AML-193 (cell line): ENCODE results near the gene TPP1.

Source experiments
- DNase-seq, 2 experiments: peaks; one replicate each; lab custom pipeline; 2025; lab: John Stamatoyannopoulos, UW

The TPP1 gene

DNA sequence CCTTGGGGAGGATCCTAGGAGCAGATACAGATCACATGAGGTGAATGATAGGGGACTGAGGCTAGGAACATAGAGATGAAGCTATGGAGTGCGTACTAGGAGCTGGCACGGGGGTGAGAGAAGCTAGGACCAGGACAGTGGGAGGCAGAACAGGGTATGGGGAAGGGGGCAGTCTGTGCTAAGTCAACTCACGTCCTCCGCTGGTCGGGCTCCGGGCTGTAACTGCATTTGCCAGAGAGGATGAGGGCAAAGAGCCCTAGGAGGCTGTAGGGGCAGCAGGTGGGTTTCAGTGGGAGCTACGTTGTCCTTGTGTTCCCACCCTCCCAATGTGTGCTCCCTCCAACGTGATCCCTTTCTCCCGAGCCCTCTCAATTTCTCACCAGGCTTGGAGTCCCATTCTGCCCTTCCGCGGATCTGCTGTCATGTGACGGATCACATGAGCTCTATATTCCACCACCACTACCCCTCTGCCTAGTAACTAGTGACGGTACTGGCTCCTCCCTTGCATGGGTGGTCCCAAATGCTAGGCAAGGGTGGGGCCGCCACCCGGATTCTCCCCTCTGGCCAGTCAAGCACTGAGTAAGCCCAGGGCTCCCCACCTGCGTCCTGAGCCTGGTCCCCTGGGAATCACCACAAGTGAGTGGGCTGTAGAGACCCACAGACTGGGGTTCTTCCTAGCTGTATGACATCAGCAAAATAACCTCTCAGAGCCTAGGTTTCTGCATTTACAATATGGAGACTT, at the start of gene TPP1:
Gene TPP1 (minus strand): TSS at position 419 of the 742 bp plus-strand sequence. CDS start 22 bp downstream, at position 397.
- DNase-seq, result peak; percentile 85 to 90

DNA sequence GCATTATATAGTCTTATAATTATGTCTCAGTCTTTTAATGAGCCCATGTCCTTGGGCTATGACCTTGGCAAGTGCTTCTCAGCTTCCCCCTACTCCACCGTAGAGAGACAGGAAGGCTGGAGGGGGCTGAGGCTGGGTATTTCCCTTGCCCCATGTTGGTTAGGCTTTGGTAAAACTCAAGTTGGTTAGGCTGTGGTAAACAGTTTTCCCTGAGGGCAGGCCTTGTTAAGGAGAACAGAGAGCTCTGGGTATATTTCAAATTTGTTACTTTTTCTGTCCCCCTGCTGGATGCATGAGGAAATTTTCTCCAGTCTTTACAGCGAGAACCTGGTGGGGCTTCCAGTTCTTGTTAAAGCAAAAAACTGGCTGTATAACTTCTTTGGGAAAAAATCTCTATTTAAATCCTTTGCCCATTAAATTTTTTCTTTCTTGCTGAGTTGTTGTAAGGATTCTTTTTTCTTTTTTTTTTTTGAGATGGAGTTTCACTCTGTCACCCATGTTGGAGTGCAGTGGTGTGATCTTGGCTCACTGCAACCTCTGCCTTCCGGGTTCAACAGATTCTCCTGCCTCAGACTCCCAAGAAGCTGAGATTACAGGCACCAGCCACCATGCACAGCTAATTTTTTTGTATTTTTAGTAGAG, 48.6 kb upstream of the TPP1 start:
- DNase-seq, result peak; percentile 67 to 79

DNA sequence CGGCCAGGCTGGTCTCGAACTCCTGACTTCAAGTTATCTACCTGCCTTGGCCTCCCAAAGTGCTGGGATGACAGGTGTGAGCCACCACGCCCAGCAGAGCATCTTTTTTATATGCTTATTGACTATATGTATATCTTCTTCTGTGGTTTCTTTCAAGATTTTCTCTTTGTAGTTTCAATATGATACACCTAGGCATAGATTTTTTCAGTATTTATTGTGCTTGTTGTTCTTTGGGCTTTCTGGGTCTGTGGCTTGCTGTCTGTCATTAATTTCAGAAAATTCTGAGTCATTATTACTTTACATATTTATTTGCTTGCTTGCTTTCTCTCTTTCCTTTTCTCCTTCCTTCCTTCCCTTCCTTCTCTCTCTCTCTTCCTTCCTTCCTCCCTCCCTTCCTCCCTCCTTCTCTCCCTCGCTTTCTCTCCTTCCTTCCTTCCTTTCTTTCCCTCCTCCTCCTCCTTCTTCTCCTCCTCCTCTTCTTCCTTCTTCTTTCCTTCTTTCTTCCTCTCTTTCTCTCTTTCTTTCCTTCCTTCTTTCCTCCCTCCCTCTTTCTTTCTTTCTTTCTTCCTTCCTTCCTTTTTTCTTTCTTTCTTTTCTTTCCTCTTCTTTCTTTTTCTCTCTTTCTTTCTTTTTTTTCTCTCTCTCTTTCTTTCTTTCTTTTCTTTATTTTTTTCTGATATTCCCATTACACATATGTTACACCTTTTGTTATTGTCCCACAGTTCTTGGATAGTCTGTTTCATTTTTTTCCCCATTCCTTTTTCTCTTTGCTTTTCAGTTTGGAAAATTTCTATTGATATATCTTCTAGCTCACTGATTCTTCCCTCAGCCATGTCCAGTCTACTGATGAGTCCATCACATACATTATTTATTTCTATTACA, 47.3 kb upstream of the TPP1 start:
- no peak for DNase-seq

DNA sequence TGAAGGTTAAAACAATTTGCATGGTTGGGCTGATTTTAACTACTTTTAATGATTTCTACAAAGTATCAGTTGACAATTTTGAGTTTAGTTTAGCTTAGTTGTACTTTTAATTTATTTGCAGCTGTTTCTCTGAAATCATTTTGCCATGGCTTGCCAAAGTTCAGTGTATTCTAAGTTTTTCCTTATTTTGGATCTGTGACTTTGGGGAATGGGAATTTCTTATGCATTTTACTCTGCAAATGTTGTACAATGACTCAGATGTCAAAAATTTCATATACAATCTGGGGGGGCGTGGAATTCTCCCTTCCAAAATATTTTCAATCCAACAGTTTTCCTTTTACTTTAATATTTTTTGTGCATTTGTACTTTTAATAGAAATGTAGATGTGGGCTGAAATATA, 45.3 kb upstream of the TPP1 start:
- no peak for DNase-seq

DNA sequence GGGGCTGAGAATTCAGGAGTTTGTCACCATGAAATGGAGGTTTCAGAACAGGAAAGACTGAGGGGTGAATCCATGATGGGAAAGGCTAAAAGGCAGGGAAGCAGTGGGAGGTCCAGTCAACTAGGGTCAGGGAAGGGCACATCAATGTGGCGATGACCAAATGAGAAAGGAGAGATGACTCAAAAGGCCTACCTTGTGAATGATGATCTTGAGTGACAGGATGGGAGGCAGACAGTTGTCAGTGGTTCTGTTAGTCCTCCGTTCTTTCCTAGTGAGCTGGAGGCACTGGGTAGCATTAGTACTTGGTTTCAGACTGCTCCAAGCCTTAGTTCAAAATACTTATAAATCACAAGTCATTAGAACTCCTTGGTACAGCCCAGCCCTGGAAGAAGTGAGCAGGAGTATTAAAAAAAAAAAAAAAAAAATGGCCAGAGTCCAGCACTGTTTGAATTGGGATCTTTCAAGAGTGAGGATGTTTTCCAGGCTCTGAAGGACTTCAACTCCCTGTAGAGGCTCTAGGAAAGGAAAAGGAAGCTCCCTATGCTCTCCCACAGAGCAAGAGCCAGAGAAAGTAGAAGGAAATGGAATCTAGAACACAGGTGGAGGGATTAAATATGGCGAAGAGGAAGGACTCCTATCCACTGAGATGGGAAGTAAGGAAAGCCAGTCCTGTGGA, 44.7 kb upstream of the TPP1 start:
- no peak for DNase-seq

DNA sequence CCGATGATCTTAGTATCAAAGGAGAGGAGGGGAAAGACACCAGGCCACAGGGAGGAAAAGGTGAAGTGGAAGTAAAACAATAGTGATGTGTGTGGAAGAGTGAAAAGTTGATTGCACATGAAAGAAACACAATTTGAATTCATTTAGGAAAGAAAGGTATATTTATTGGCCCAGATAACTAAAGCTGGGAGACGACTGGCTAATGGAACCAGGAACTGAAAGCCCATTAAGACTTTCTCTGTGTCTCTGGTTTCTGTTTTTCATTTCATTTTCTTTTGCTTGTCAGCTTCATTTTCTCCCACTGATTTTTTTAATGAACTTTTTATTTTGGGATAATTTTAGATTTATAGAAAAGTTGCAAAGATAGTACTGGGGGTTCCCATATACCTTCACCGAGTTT, 41.5 kb upstream of the TPP1 start:
- DNase-seq, result no peak

DNA sequence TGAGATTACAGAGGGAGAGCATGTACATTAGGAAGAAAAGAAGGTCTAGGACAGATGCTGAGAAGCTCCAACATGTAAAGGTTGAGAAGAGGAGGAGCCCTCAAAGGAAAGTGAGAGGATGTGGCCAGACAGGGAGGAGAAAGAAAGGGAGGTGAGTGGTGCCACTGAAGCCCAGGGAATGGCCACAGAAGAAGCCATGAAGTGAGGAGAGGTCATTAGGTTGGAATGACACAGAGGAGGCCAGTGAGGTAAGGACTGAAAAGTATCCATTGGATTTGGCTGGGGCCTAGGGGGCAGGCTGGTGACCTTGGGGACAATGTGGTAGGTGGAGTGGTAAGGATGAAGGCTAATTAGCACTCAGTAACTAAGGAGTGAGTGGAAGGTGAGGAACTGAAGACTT, 39.4 kb upstream of the TPP1 start:
- DNase-seq, result no peak

DNA sequence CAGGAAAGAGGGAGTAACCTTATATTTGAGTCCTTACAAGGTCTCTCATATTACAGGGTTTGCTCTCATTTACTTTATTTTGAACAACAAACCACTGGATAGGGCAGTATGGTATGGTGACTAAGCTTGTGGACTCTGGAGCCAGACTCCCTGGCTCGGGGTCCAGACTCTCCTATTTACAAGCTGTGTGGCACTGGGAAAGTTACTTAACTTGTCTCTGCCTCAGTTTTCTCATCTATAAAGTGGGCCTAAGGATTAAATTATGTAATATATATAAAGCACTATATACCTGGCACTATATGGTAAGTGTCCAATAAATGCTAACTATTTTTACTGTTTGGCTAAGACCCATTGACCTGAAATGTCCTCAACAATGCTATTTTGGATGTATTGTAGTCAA, 38.1 kb upstream of the TPP1 start:
- no peak for DNase-seq

DNA sequence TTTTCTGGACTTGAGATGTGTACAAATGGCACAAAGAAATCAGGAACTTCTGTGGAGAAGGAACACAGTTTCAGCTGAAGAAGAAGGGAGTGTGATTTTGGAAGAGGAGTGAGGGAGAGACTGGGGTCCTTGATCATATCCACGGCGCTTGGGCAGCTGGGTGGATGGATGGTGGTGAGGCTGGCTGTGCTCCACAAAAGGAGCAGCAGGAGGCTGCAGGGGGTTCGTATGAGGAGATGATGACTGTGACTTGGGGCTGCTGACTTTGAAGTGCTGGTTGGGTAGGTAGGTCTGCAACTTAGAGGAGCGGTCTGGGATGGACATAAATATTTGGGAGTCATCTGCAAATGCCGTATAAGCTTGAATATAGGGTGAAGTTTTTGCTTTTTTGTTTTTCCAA, 37.7 kb upstream of the TPP1 start:
- no peak for DNase-seq

DNA sequence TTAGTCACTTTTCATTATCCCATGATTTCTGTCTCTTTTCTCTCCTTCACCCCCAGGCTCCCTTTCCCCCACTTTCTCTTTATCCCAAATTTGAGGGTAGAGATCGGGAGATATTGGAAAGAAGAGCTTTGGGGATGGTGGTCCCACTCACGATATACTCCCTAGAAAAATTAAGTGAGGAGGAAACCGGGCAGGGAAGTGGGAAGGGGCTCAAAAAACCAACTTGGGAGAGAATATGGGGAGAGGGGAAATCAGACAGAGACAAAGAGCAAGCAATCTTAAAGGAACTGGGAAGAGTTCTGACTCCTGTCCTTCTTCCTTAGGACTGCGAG, 37.3 kb upstream of the TPP1 start:
- DNase-seq, result no peak

DNA sequence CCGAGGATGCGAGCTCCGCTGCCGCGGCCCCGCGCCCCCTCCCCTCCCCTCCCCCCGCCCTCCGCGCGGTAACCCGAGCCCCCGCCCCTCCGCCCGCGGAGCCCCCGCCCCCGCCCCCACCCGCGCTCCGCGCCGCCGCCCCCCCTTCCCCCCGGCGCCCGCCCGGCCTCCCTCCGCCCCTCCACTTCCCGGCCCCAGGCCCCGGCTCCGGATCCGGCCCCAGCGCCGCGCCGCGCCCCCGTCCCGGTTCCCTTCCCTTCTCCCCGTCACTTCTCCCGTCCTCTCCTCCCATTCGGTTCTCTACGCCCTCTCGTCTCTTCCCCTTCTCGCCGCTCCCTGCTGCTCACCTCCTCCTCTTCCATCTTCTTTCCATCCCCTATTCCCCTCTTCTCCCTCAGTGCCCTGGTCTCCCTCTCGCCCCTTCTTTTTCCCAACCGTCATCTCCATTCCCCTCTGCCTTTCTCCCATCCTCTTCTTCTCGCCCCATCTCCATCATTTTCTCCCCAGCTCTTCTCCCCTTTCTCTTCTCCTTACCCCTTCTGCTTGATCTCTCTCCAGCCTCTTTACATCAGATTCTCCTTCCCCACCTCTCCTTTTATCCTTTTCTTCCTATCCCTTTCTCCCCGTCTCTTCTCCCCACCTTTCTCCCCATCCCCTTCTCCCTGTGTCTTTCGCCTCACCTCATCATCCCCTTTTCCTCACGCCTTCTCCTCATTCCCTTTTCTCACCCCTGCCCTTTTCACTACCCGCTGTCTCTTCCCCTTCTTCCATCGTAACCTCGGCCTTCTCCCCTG, 36.8 kb upstream of the TPP1 start, which contains the start of gene DCHS1:
Gene DCHS1 (minus strand): TSS at position 20 of the 794 bp plus-strand sequence. CDS start 14,196 bp downstream, outside the sequence.
- DNase-seq, result no peak

DNA sequence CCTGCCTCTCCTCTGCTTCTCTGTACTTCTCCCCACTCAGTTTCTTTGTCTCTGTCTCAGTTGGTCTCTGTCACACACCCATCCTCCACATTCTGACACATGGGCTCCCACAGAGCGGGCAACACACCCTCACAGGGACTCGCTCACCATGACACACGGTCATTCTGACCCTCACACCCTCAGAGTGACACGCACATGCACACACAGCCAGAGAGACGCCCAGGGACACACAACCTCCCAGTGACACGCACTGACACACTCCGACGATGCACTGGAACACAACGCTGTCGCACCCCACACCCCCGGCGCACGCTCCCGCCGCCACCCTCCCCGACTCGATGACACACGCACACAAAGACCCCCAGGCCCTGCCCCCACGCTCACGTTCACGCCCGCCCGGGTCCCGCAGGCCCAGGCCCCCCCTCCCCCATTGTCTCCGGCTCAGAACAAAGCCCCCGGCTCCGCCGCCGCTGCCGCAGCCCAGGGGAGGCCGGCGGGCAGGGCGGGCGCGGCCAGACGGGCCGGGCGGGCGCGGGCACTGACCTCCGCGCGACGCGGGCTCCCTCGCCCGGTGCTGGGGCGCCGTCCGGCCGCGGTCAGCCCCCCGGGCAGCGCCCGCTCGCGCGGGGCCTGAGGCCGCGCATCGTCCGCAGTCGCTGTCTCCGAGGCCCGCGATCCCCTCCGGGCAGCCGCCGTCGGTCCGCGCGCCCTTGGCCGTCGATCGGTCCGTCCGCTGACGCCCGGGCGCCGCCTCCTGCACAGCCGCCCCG, 36.0 kb upstream of the TPP1 start:
- no peak for DNase-seq

DNA sequence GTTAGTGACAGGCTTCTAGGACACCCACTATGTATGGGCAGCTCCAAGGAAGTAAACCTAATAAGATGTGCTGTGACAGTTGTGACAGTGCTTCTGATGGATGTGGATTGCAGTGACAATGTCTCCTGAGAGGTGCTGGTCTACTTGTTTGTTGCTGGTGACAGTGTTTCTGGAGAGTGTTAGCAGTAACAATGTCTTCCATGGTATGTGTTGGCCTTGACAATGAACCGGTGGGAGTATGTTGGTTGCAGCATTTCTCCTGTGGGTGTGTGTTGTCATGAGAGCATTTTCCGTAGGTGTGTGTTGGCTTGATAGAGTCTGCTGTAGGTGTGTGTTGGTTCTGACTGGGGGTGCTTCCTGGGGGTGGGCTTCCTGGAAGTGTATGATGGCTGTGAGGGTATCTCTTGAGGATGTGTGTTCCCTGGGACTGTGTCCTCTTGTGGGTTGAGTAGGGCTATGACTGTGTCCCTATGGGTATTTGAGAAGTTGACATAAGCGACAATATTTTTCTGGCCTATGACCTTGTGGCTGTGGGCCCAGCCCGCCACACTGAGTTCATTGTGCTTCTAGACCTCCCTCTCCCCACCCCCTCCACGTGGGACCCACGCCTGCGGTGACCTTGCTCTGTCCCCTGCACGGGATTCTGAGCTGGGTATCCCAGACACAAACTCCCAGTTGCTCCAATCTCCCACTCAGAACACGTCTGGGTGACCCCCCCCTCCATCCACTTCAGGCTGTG, 35.2 kb upstream of the TPP1 start:
- no peak for DNase-seq

DNA sequence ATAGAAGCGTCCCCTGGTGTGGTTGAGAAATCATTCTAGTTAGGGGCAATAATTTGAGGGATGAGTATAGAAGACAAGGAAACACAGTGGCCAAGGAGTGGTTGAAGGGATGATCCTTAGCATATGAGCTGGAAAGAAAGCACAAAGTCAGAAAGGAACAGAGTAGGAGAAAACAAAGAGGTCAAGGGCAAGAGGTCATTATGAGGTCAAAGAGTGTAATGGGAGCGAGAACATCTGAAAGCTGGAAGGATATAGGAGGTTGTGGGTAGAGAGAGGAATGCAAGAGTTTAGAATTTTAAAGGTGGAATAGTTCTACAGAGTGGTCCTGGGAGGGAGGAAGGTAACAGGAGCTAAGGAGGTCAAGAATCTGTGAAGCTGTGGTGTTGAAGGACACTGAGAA, 34.4 kb upstream of the TPP1 start:
- DNase-seq, result no peak

DNA sequence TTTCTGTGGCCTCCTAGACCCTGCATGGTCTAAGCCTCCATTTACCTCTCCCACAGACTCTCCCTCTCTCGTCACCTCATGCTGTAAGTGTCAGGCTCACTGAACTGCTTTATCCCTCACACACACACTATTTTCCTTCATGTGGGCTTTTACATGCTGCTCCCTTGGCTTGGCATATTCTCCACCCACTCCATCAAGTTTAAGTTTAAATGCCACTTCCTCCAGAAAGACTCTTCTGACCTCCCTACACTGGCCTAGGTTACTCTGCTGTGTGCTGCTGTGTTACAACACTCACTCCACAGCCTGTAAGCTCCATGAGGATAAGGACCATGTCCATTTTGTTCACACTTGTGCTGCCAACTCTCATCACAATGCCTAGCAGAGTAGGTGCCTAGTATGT, 33.9 kb upstream of the TPP1 start:
- DNase-seq, result peak; percentile 19 to 25

DNA sequence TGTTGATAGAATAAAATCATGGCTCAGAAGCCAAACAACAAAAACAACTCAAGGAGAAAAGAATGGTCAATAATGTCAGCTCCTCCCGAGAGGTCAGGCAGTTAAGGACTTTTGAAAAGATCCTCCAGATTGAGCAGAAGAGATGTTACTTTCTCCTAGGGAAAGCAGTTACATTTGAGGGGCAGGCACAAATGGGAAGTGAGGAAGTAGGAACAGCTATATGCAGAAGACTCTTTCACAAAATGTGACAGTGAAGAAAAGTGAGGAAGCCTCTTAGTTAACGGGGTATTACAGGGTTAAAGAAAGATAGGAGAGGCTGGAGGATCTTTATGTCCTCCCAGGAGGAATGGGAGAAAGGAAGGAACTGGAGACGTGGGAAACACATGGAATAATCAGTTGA, 33.0 kb upstream of the TPP1 start:
- no peak for DNase-seq

DNA sequence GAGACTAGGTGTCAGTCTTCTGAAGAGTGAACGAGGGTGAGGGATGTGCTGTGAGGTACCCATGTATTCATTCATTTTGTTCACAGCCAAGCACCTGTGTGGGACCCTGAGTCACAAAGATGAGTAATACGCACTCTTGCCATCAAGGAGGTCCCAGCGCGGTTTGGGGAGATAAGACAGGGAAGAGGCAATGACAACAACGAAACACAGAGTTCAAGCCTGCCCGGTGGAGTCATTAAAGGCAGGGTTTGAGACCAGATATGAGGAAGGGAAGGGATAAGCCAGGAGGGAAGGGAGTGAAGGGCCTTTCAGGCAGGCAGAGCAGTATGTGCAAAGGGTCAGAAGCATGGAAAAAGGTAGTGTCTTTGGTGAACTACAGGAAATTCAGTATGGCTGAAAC, 31.8 kb upstream of the TPP1 start:
- DNase-seq, result no peak

DNA sequence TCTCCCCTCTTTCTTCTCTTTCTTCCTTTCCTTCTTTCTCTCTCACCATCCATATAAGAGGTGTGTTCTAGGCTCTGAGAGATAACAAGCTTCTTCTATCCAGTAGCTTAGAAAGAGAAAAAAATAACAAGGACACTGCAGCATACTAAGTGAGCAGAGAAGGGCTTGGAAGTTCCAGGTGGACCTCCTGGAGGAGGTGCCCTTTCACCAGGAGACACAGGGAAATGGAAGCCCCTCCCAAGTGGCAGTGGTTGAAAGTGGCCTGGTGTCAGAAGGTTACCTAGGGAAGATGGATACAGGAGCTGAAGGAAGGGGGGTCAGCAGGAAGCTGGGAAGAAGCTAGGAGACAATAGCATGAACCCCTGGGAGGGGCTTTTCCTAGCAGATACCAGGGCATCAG, 30.9 kb upstream of the TPP1 start:
- DNase-seq, result no peak

DNA sequence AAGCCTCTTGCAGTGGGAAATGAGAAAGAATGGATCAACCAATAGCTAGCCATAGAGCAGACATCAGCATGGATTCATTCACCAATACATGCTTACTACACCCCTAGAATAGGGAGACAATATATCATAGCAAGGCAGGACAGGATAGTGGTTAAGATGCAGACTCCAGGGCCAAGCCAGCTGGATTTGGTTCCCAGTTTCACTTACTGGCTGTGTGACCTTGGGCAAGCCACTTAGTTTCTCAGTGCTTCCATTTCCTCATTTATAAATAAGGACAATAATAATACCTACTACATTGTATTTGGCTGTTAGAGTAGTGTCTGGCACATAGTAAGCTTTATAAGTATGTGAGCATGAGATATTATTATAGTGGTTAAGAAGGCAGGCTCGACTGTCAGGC, 29.3 kb upstream of the TPP1 start:
- no peak for DNase-seq

DNA sequence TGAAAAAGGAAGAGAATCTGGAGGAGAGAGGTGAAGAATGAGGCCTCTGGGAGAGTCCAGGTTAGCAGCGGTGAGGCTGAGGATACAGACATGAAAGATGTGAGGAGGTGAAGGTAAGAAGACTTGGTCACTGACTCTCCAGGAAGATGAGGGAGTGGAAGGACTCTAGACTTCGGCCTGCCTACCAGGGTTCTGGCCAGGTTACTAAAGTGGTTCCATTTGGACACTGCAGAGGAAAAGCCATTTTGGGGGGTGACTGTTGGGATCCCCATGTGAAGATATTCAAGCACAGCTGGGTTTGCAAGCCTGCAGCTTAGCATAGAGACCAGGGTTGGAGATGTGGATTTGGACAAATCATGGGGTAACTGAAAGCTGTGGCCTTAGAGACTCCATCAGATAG, 28.6 kb upstream of the TPP1 start:
- no peak for DNase-seq
